Subcutaneous adipose tissue (tissue), 4 donors: ENCODE data around the gene TPPP. TPM values are rescaled to one million over a fixed set of nuclear protein-coding genes. Genes with fewer than 3 reads are reported as not detected.

Experiments
- CTCF ChIP-seq: fragments of 450-650 bp; IDR thresholded peaks from one replicate; pipeline ENCODE4 v1.5.1; 2016; ENCODE audit warnings: low read depth, mild to moderate bottlenecking, control low read depth, antibody characterized with exemption, moderate library complexity
- total RNA-seq, 4 donors: library from RNA; depleted of rRNA; stranded (reverse); fragments of >200 nt; gene quantifications; one replicate each; pipeline ENCODE4 v1.1.0, GENCODE V29; 2016

The TPPP gene
- total RNA-seq, 4 donors from 2014 or later: 1.1 to 8.1 (median 2.8) TPM

GRCh38 chr5:663436-664342 lies 29.5 kb downstream of the TPPP start:
- TF ChIP-seq CTCF: no peak

GRCh38 chr5:662751-663435 lies 30.3 kb downstream of the TPPP start:
- TF ChIP-seq CTCF: no peak

GRCh38 chr5:661891-662750 lies 31.0 kb downstream of the TPPP start:
- no peak for TF ChIP-seq CTCF

DNA sequence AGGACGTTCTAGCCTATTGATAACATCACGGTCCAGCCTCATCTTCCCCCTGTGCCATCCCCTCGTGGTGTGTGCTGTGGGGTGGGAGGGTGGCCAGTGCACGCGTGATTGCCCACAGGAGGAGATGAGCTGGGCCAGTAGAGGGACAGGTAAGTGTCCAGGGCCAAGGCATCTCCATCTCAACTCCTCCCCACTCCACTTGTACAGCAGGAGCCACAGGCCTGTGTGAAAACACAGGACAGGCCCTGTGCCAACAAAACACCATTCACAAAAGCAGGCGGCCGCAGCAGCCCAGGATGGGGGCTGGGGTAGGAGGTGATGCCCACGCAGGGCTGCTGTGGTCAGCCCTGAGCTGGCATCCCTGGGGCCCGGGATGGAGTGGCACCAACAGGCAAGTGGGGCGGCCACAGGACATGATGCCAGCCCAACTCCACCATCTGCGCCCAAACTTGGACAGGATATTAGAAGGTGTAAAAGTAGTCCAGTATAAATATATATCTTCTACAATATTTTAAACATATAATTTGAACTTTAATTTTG lies 32.6 kb downstream of the TPPP start:
- TF ChIP-seq CTCF: no peak

DNA sequence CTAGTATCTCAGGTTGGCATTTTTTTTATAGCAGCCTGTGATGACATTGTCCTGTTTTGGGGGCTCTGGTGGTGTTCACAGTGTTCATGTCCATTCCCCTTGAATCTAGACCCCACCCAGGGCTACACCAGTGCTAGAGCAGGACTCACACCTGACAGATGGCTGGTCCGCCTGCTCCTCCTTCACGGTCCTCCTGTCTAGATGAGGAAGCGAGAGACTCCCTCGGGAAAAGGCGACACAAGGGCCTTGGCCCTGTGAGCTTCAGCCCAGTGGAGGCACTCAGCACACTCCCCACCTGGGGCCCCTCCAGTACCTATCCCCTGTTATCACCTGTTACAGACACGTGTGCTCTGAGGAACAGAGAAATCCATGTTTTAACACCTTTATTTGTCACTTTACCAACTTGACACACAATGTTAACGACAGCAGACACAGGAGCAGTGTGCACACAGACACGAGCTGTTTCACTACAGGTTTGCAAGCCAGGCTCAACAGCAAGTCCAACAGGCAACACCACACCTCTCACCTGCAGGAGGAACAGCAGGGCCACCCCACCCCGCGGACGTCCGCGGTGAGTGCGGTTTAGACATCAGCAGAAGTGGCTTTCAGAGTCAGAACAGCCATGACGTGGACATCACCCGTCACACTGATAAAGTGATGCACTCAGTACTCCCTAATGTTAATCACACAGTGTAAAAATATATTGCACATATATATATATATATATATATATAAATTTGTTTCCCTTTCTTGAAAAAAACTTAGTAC lies 33.5 kb downstream of the TPPP start:
- no peak for TF ChIP-seq CTCF

DNA sequence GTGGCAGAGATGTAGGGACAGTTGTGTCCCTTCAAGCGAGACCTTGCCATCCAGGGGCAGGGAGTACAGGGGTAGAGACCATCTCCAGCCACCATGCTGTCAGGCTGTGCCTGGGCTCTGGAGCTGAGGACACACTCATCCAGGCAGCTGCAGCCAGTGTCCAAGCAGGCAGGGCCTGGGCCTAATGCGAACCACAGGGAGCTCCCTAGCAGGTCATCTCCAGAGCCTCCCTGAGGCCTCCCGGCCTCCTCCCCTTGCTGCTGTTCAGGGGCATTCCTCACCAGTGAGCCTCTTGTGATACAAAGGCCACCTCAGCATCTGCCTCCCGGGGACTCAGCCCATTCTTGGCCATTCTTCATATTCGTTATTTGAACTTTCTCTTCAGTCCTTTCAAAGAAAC lies 35.0 kb downstream of the TPPP start:
- TF ChIP-seq CTCF: no peak
